ENCODE results near the gene KLK2.

KLK2 gene

DNA sequence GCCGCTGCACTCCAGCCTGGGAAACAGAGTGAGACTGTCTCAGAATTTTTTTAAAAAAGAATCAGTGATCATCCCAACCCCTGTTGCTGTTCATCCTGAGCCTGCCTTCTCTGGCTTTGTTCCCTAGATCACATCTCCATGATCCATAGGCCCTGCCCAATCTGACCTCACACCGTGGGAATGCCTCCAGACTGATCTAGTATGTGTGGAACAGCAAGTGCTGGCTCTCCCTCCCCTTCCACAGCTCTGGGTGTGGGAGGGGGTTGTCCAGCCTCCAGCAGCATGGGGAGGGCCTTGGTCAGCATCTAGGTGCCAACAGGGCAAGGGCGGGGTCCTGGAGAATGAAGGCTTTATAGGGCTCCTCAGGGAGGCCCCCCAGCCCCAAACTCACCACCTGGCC, at the start of gene KLK2:
KLK2 (plus strand) TSS at position 384 of the 400 bp plus-strand sequence. CDS start 35 bp downstream, outside the sequence.
- no peak for DNase-seq (ENCODE audit: low read depth in 3 of 3, low spot score in 1 of 3)

DNA sequence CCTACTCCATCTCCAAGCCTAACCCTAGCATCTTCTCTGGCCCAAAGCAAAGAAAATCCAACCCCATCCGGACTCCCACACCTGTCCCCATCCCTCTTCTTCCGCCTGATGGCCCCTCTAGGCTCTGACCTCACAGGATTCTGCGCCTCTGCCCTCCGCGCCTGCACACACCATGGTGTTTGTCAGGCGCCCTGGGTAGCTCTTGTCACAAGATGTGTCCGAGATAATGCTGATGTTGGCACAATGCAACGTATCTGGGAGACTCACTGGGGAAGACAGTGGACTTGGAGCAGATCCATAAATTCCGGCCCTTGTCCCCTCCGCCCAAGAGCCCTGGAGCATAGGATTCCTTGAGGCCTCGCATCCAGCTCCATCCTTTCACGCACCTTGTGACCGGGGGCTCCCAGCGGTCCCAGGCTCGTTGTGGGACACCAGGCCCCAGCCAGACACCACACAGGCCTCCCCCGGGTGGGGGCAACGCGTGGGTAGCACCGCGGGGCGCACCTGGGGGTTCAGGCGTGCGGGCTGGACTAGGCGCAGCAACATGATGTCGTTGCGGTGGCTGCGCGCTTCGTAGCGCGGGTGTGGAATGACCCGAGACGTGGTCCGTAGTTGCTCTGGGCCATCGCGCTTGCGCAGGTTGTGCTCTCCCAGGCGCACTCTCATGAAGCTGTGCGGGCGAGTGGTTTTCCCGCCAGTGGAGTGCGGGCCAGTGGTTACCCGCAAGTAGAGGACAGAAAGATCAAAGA, 46.6 kb upstream of the KLK2 start:
- no peak for DNase-seq (ENCODE audit: low read depth in 3 of 3, low spot score in 1 of 3)

DNA sequence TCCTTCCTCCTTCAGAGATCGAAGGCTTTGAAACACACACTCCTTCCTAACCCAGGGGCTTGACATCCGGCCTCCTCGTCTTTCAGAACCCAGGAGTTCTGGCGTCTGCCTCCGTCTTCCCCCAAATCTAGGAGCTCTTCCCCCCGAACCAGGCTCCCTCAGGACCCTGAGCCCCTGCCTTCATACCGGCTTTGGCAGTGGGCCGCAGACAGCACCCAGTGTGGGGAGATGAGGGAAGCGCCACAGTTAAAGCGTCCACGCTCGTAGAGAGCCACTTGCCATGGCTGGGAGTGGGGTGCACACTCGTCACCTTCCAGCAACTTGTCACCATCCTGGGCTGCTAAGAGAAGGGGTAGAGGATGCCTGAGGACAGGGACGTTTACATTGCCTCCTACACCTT, 45.8 kb upstream of the KLK2 start:
- no peak for DNase-seq (ENCODE audit: low read depth in 3 of 3, low spot score in 1 of 3)

DNA sequence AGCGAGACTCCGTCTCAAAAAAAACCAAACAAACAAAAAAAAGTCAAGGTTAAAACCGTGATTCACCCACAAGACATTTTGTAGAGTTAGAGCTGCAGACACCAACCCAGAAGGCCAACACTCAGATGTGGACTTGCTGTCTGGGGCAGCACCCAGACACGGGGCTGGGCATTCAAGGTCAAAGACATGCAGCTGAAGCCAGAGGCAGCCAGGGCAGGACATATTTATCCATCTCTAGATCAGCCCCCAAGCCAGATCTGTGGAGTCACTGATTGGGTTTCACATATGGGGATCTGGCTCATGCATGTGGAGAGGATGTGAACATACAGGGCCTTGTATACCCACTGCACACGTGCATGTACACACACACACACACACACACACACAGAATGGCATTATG, 43.4 kb upstream of the KLK2 start:
- no peak for DNase-seq (ENCODE audit: low read depth in 3 of 3, low spot score in 1 of 3)

DNA sequence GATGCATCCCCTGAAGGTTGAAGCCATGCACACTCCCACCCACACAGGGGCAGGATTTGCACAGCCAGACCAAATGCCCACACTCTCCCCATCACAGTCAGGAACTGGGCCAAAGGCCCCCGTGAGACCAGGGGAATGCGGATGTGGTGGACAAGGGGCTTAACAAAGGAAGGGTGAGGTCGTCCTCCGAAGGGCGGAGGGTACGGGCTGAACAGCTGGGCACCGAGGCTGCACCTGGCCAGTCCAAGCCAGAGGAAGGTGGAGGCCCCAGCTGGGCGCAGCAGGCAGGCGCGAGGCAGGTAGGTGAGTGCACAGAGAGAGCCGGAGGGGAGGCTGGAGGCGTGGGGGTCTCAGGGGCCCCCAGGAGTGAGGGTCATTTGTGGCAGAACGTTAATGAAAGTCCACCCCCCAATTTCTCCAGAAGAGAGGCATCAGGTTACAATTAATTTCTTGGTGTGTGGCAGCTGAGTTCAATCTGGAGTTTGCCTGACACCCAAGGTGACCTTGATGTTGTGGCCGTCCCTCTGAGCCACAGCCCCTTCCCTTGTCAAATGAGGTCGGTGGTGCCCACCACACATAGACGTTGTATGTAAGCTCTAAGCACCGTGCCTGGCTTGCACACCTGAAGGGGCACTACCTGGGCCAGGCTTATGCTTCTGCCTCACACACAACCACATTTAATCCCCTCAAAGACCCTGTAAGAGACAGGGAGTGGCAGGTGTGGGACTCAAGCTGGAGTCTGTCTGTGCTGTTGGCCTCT, 42.8 kb upstream of the KLK2 start:
- no peak for DNase-seq (ENCODE audit: low read depth in 3 of 3, low spot score in 1 of 3)

DNA sequence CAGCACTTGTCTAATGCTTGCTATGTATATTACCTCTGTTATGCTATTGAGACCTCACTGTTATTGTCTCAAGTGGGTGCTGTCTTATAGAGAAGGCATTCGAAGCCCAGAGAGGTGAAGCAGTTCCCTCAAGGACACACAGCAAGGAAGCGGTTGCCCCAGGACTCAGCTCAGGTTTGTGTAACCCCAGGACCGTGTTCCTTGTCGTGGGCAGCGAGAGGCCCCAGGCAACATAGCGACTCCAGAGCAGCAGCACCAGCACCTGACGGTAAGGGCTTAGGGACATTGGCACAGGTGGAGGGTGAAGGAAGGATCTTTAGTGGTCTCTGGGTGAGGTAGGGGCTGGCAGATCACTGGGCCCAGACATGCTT, 42.2 kb upstream of the KLK2 start:
- no peak for DNase-seq (ENCODE audit: low read depth in 3 of 3, low spot score in 1 of 3)

DNA sequence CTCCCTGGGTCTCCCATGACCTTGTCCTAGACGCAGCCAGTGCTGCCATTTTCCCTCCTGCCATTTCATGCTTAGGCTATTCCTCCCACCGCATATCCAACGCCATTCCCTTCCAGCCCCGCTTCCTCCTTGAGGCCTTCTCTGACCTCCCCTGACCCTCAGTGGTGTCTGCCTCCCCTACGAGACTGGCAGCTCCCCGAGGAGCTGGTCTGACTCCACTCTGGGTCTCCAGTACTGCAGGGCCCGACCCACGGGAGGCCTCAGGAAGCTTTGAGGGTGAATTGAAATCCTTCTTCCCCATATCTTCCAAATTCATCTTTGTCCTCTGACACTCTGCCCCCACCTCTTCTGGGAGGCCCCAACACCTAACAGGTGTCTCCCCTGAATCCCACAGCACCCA, 40.6 kb upstream of the KLK2 start:
- DNase-seq (ENCODE audit: low read depth in 3 of 3, low spot score in 1 of 3): no peak

DNA sequence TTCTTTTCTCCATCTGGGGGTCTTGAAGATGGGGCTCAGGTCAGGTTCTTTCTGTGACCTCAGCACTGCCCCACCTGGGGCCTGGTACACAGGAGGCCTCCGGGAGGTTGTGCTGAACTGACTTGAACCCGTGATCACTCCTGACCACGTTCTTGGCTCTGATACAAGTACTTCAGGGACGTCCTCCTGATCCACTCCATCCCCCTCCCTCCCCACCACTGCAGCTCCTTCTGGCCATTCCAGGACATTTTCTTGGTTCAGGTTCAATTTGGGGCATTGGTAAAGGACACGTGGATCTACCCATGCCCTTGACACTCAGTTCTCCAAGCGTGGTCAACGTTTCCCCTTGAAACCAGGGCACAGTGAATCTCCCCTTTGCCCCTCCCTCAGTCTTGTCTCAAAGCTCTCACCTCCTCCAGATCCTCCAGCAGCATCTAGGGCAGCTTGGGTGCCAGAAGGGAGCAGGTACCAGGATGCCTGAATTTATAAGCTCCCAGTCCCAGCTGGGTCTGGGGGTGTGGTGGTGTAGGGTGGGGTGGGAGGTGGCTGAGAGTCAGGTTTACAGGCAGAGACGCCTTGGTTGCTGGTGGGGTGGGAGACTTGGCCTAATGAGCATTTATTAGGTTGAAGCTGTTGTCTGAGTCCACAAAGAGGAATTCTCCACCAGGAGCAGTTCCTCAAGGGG, 40.0 kb upstream of the KLK2 start, which contains the start of gene KLK15:
KLK15 (minus strand) TSS at position 458 of the 685 bp plus-strand sequence. CDS start 2,082 bp downstream, outside the sequence.
- no peak for DNase-seq (ENCODE audit: low read depth in 3 of 3, low spot score in 1 of 3)

DNA sequence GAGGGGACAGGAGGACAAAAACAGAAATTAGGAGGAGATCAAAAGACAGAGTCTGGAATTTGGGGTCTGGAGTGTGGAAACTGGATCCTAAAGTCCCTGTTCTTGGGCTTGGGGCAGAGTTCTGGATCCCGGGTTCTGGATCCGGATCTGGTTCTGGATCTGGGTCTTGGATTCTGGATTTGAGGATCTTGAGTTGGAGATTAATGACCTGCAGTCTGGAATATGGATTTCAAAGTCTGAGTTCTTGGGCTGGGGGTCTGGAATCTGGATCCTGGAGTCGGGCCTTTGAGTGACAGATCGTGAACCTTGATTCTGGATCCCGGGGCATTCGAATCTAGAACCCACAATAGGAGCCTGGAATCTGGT, 39.5 kb upstream of the KLK2 start:
- DNase-seq (ENCODE audit: low read depth in 3 of 3, low spot score in 1 of 3): no peak

DNA sequence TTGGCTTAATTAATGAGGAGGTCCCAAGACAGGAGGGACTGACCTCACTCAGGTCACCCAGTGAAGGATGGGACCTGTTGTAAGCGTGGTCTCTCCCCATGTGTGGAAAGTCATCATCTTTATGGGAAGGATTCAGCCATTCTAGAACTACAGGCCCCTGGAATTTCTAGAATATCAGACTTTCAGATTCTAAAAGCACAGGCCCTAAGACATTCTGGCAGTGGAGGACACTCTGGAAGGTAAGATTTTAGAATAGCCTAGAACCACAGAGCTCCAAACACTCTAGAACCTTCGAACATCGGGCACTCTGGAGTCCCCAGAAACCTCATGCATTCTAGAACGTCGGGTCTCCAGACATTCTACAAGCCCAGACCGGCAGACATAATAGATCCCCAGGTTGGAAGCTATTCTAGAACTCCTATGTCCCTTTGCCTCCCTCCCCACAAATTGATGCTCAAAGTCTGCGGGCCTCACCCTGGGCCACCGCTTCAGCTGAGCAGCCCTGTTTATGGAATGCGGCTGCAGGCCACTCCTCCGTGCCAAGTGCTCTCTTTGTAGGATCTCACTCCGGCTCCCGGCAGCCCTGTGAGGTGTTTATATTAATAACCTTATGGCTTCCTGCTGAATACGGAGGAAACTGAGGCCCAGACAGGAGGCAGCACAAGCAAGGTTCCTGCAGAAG, 38.0 kb upstream of the KLK2 start:
- DNase-seq (ENCODE audit: low read depth in 3 of 3, low spot score in 1 of 3): no peak

DNA sequence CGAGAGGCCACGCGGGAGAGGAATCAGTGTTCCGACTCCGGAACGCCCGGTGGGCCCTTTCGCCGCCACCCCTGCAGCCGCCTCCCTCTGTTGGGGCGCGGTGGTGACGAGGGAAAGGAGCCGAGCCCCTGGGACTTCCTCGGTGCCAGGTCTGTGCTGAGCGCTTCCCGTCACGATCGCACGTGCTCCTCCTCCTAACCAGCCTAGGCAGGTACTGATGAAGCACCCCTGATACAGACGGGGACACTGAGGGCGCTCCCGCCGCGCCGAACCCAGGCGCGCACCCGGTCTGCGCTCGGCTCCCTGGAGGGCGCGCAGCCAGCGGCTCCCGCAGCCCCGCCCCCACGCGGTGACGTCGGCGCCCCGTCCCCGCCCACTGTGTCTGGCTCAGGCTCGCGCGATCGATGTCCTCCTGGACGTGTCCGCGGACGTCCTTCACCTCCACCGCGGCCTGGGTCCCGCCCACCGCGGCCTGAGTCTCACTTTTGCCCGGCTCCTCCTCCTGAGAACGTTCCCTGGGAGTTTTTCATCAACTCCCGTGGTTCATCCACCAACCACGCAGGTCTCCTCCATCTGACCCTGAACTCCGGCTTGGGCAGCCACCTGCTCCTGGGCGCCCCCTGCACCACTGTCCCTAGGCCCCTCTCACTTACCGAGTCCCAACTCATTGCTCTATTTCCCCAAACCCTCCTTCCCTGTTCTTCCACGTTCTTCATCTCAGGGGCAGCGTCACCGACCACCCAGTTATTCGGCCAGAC, 37.3 kb upstream of the KLK2 start:
- DNase-seq (ENCODE audit: low read depth in 3 of 3, low spot score in 1 of 3): peak in 2 of 3 donors; percentile 26 to 61

DNA sequence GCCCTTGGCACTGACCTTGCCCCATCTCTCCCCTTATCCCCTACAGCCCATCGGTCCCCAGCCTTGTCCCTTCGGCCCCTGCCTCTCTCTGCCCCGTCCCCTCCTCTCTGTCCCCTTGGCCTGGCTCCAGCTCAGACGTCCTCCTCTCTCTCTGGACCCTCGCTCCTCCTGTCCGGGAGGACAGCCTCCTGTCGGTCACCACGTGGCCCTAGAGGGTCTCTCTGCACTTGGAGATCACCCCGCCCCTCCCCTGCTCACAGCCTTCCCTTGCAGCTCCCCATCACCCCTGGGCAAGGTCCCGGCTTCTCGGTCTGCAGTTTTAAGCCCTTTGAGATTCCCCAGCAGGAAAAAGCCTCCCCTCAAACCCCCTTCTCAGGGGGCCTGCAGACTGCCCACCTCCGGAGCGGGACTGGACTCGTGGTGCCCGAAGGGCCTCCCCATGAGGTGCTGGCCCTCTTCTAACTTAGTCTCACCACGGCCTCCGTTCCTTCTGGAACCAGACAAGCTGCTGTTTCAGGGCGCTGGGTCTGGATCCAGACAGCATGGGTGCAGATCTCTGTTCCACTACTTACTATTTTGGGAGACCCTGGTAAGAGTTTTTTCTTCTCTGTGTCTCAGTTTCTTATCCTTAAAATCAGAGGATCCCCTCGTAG, 36.6 kb upstream of the KLK2 start:
- no peak for DNase-seq (ENCODE audit: low read depth in 3 of 3, low spot score in 1 of 3)

DNA sequence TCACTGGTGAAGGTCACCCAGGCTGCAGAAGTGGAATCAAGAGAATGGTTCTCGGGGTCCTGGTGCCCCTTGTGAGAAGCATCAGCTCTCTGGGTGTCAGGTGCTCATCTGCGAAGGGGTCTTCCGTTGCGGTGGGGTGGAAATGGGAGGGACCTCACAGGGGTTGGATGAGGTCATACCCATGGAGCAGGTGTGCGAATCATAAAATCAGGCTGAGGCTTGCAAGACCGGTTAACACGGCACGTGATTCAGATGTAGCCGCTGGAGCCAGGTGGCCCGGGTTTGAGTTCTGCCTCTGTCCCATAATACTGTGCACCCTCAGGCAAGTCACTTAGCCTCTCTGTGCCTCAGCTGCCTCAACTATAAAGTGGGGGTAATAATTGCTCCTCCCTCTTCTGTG, 35.9 kb upstream of the KLK2 start:
- no peak for DNase-seq (ENCODE audit: low read depth in 3 of 3, low spot score in 1 of 3)

DNA sequence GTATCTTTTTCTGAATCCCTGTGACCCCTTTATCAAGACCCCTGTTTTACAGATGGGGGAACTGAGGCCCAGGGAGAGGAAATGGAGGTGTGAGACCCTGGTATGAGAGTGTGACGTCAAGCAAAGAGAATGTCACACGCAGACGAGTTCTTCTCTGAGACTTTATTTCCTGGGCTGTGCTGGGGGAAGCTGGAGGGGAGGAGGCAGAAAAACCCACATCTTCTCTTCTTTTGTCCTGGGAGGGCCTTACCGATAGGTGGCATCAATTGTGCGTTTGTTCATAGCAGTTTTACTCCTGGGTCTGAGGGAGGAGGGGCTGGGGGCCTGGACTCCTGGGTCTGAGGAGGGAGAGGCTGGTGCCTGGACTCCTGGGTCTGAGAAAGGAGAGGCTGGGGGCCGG, 35.0 kb upstream of the KLK2 start:
- DNase-seq (ENCODE audit: low read depth in 3 of 3, low spot score in 1 of 3): no peak

DNA sequence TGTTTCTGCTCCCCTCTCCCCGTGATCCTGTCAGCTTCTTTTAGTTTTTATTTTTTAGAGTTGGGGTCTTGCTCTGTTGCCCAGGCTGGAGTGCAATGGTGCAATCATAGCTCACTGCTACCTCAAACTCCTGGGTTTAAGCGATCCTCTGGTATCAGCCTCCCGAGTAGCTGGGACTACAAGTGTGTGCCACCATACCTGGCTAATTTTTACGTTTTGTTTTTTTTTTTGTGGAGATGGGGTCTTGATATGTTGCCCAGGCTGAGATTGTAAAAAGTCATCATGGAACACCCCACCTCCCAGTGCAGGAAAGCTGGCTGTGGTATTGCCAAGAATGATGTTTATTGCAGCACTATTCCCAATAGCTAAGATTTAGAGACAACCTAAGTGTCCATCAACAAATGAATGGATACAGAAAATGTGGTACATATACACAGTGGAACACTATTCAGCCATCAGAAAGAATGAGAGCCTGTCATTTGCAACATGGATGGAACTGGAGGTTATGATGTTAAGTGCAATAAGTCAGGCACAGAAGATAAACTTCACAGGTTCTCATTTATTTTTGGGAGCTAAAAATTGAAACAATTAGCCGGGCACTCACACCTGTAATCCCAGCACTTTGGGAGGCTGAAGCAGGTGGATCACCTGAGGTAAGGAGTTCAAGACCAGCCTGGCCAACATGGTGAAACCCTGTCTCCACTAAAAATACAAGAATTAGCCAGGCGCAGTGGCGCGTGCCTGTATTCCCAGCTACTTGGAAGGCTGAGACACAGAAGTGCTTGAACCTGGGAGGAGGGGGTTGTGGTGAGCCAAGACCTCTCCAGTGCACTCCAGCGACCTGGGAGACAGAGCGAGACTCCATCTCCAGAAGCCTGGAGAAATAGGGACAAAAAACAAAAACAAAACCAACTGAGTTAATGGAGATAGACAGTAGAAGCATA, 33.3 kb upstream of the KLK2 start:
- no peak for DNase-seq (ENCODE audit: low read depth in 3 of 3, low spot score in 1 of 3)

DNA sequence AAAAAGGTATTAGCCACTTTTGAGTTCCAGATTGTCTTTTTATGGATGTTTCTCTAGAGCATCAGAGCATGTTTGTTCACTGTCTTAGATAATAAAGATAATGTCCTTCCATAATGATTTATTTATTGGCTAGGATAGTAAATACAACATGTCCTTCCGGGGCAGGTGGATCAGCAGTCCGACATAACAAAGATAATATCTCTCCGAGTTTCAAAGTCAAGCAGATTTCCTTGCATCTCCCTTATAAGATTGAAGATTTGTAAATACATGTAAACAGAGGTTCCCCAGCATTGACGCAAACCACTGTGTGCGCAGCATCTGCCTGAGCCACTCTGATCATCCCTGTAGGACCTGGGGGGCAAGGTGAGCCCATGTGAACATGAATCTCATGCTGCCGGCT, 31.1 kb upstream of the KLK2 start:
- no peak for DNase-seq (ENCODE audit: low read depth in 3 of 3, low spot score in 1 of 3)

DNA sequence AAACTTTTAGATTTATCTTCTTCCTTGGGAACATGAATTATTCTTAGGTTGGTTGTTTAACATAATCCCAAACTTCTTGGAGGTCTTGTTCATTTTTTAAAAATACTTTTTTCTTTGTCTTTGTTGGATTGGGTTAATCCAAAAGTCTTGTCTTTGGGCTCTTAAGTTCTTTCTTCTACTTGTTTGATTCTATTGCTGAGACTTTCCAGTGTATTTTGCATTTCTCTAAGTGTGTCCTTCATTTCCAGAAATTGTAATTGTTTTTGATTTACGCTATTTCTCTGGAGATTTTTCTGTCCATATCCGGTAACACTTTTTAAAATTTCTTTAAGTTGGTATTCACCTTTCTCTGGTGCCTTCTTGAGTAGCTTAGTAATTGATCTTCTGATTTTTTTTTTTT, 30.0 kb upstream of the KLK2 start:
- DNase-seq (ENCODE audit: low read depth in 3 of 3, low spot score in 1 of 3): no peak

DNA sequence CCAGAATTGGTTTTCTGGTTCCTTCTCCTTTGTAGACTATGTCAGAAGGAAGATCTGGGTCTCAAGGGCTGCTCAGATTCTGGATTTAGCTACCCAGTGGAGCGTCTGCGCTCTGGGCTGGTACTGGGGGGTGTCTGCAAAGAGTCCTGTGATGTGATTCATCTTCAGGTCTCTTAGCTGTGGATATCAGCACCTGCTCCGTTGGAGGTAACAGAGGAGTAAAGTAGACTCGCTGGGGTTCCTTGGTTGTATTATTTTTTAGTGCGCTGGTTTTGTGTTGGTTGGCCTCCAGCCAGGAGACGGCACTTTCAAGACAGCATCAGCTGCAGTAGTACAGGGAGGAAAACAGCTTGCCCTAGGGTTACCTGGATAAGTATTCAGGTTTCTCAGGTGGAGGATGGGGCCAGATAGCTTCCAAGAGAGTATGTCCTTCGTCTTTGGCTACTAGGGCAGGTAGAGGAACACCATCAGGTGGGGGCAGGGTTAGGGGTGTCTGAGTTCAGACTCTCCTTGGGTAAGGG, 29.5 kb upstream of the KLK2 start:
- DNase-seq (ENCODE audit: low read depth in 3 of 3, low spot score in 1 of 3): no peak
